Keratinocyte (primary cell): ENCODE data around the gene FAM174B. TPM values are rescaled to one million over a fixed set of nuclear protein-coding genes. Genes with fewer than 3 reads are reported as not detected.

Experiments used
- DNase-seq: peaks from one replicate; pipeline ENCODE4 v3.0.0-alpha.2; 2011; ENCODE audit warnings: low read depth, missing footprints, low spot score
- FAIRE-seq: peaks from 2 replicates; lab custom pipeline; 2011; peaks lifted over from hg19 to GRCh38; lab: Jason Lieb, UNC
- H2AFZ ChIP-seq: 2 replicates; pipeline ENCODE4 v1.6.0; 2012; ENCODE audit warnings: low read length, control low read depth, inconsistent platforms; ENCODE audit not compliant: control insufficient read depth
- H3K27ac ChIP-seq: 2 replicates; pipeline ENCODE4 v1.5.1; 2011; ENCODE audit warnings: low read length; ENCODE audit not compliant: control insufficient read depth, insufficient read depth
- H3K27me3 ChIP-seq: 3 replicates; pipeline ENCODE4 v1.6.0; 2011; ENCODE audit warnings: low read length; ENCODE audit not compliant: control insufficient read depth, insufficient read depth; ENCODE audit errors: extremely low read depth
- H3K36me3 ChIP-seq, 2 experiments: 2 replicates in 1 of 2; 3 replicates in 1 of 2; pipeline ENCODE4 v1.5.1; 2011; ENCODE audit warnings: low read length in 2 of 2, mild to moderate bottlenecking in 1 of 2; ENCODE audit not compliant: control insufficient read depth in 2 of 2, insufficient read depth in 2 of 2; ENCODE audit errors: extremely low read depth in 1 of 2
- H3K4me1 ChIP-seq: 3 replicates; pipeline ENCODE4 v1.5.1; 2011; ENCODE audit warnings: low read length; ENCODE audit not compliant: control insufficient read depth, insufficient read depth; ENCODE audit errors: extremely low read depth
- H3K4me2 ChIP-seq: 3 replicates; pipeline ENCODE4 v1.6.0; 2011; ENCODE audit warnings: low read depth, low read length; ENCODE audit not compliant: control insufficient read depth, insufficient read depth; ENCODE audit errors: extremely low read depth
- H3K4me3 ChIP-seq, 3 experiments: fragments of 200-600 bp in 1 of 3; sonication (generic) in 1 of 3; 2 replicates in 2 of 3; 3 replicates in 1 of 3; pipeline ENCODE4 v1.5.1; 2011 to 2016; ENCODE audit warnings: low read length in 3 of 3, mild to moderate bottlenecking in 3 of 3, control low read depth in 2 of 3, inconsistent platforms in 1 of 3, low read depth in 1 of 3, mixed read lengths in 1 of 3, mixed run types in 1 of 3, moderate library complexity in 1 of 3; ENCODE audit not compliant: control insufficient read depth in 2 of 3, insufficient read depth in 2 of 3; ENCODE audit errors: extremely low read depth in 1 of 3
- H3K79me2 ChIP-seq: 2 replicates; pipeline ENCODE4 v1.6.0; 2012; ENCODE audit warnings: low read length; ENCODE audit not compliant: control insufficient read depth, insufficient read depth
- H3K9ac ChIP-seq: 3 replicates; pipeline ENCODE4 v1.6.0; 2011; ENCODE audit warnings: low read length; ENCODE audit not compliant: control insufficient read depth, insufficient read depth; ENCODE audit errors: extremely low read depth
- H3K9me1 ChIP-seq: 3 replicates; pipeline ENCODE4 v1.6.0; 2011; ENCODE audit warnings: low read length; ENCODE audit not compliant: control insufficient read depth, insufficient read depth; ENCODE audit errors: extremely low read depth
- H3K9me3 ChIP-seq: 2 replicates; pipeline ENCODE4 v1.5.1; 2012; ENCODE audit warnings: low read depth, low read length; ENCODE audit not compliant: control insufficient read depth
- H4K20me1 ChIP-seq: 3 replicates; pipeline ENCODE4 v1.6.0; 2011; ENCODE audit warnings: low read length; ENCODE audit not compliant: control insufficient read depth, insufficient read depth; ENCODE audit errors: extremely low read depth
- CTCF ChIP-seq, 3 experiments: IDR thresholded peaks in 1 of 3; conservative IDR thresholded peaks in 1 of 3; optimal IDR thresholded peaks in 1 of 3; 2 replicates in 2 of 3; 3 replicates in 1 of 3; pipeline versions ENCODE3 to v1.5.1; 2011; ENCODE audit warnings: low read length in 3 of 3, mild to moderate bottlenecking in 3 of 3, moderate library complexity in 2 of 3, control low read depth in 1 of 3, inconsistent platforms in 1 of 3; ENCODE audit not compliant: insufficient read depth in 2 of 3; ENCODE audit errors: extremely low read depth in 1 of 3
- EZH2 ChIP-seq: IDR thresholded peaks from one replicate; pipeline ENCODE4 v1.6.1; 2012; ENCODE audit warnings: inconsistent platforms, mild to moderate bottlenecking, low read length, moderate library complexity
- dilution Hi-C: fragments of 300-500 bp; cut with MboI; formaldehyde crosslinking; loops from one replicate; pipeline ENCODE4 v1.7.0; 2020; ENCODE audit warnings: low sequenced_read_pairs; ENCODE audit not compliant: extremely low pct_ligation_motif_present
- polyA plus RNA-seq, 5 experiments: library from polyadenylated mRNA; depleted of rRNA in 3 of 5; stranded (reverse) in 3 of 5; stranded (forward) in 1 of 5; unstranded in 1 of 5; fragments of >200 nt; gene quantifications; 1 replicate in 1 of 5; 2 replicates in 3 of 5; 3 replicates in 1 of 5; pipeline versions ENCODE4 v1.2.1 to v1.2.3, GENCODE V29; 2011 to 2012; ENCODE audit warnings: missing spikeins in 2 of 5, low read depth in 1 of 5, low replicate concordance in 1 of 5

Gene FAM174B
- polyA plus RNA-seq, 1 donor (not counting 4 experiments of a cell fraction or from before 2014, with no cell fraction given): 0.73 TPM

- TF ChIP-seq EZH2: no peak
- TF ChIP-seq CTCF (optimal IDR thresholded peaks at IDR 0.05 in 1 of 3, IDR thresholded peaks at IDR 0.05 in 1 of 3, conservative IDR thresholded peaks at IDR 0.05 in 1 of 3; ENCODE audit: extremely low read depth in 1 of 3, insufficient read depth in 2 of 3, low read length in 3 of 3): no peak
- Histone ChIP-seq H3K4me2 (no peak overlapping the region), H3K36me3 (no peaks in the 10 kb centered on the region), H3K27ac (no peak overlapping the region), H3K4me1 (peaks cover 15% of the 10 kb centered on the region), H3K4me3 (no peak overlapping the region), H3K9me1 (no peaks in the 10 kb centered on the region), H3K27me3 (no peaks in the 10 kb centered on the region), H2AFZ (no peak overlapping the region), H4K20me1 (no peaks in the 10 kb centered on the region), H3K9me3 (no peaks in the 10 kb centered on the region), H3K9ac (no peak overlapping the region), H3K79me2 (no peaks in the 10 kb centered on the region)
- DNase-seq: no peak
- dilution Hi-C loops: no loop called here
- no peak for FAIRE-seq
Measured at GRCh38 chr15:92627014-92627413, 28.6 kb downstream of the FAM174B start.

- H3K27me3 ChIP-seq: no peaks in the 10 kb centered on the region
- dilution Hi-C loops: no loop called here
- H3K4me3 ChIP-seq: no peak overlapping the region
- no peak overlapping the region for H3K9ac ChIP-seq
- no peak overlapping the region for H3K27ac ChIP-seq
- H3K9me1 ChIP-seq: no peaks in the 10 kb centered on the region
- peaks cover 15% of the 10 kb centered on the region for H3K4me1 ChIP-seq
- H3K4me2 ChIP-seq: no peak overlapping the region
- no peaks in the 10 kb centered on the region for H3K36me3 ChIP-seq
- no peak for DNase-seq
- H2AFZ ChIP-seq: no peak overlapping the region
- H4K20me1 ChIP-seq: no peaks in the 10 kb centered on the region
- no peaks in the 10 kb centered on the region for H3K79me2 ChIP-seq
- H3K9me3 ChIP-seq: no peaks in the 10 kb centered on the region
- TF ChIP-seq EZH2 (no peak), CTCF (optimal IDR thresholded peaks at IDR 0.05 in 1 of 3, IDR thresholded peaks at IDR 0.05 in 1 of 3, conservative IDR thresholded peaks at IDR 0.05 in 1 of 3; ENCODE audit: extremely low read depth in 1 of 3, insufficient read depth in 2 of 3, low read length in 3 of 3) (no peak)
- no peak for FAIRE-seq
Measured at GRCh38 chr15:92625251-92625980, 30.2 kb downstream of the FAM174B start.
